HG03066 (cell line): Measurements from ENCODE around the gene ITFG1.

ENCODE experiments used
- ATAC-seq: cut with Tn5 transposase; IDR thresholded peaks from one replicate; pipeline ENCODE4 v1.9.1; 2021; ENCODE audit warnings: low read depth; ENCODE audit not compliant: unreplicated experiment

Gene ITFG1

DNA sequence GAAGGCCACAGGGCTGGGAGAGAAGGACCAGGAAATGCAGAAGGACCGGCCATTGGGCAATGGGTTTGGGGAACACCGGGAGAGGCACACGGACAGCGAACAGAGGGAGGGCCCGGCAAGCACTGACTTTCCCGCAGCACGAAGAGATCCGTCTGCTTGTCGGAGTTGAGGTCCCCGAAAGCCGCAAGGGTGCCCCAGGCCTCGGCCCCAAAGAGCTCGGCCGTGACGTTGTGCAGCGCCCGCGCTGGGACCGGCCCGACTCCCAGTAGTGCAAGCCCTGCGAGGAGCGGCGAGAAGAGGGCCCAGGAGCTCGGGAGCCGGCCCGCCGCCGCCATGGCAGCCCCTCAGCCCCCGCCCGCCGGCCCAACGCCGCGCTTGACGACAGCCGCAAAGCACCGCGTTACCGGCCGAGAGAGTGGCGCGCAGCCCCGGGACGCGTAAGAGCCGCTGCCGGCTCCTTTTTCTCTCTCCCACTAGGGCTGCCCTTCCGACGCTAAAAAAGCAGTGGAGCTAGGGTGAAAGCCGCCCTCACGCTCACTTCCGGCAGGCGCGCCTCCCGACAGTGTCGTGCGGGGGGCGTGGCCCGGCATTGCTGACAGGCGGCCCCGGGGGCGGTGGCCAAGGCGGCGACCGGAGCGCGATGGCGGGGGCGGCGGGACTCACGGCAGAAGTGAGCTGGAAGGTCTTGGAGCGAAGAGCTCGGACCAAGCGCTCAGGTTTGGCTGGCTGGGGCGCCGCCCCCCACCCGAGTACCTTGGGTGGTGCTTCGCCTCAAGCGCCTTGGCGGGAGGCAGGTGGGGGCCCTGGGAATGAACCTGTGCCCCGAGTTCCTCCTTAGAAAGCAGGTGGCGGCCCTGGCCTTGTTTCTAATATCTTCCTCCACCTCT is at the start of gene ITFG1, which contains the start of gene PHKB:
Gene ITFG1, minus strand, starts transcription at position 353 of the 887 bp plus-strand sequence. Its CDS starts 18 bp downstream, at position 335.
Gene PHKB, plus strand, starts transcription at position 621 of the 887 bp plus-strand sequence. Its CDS starts 20 bp downstream, at position 641.
- peak; percentile 69 for ATAC-seq

GRCh38 chr16:47507701-47508100 is 46.8 kb upstream of the ITFG1 start:
- no peak for ATAC-seq

GRCh38 chr16:47506800-47507199 is 45.9 kb upstream of the ITFG1 start:
- no peak for ATAC-seq

DNA sequence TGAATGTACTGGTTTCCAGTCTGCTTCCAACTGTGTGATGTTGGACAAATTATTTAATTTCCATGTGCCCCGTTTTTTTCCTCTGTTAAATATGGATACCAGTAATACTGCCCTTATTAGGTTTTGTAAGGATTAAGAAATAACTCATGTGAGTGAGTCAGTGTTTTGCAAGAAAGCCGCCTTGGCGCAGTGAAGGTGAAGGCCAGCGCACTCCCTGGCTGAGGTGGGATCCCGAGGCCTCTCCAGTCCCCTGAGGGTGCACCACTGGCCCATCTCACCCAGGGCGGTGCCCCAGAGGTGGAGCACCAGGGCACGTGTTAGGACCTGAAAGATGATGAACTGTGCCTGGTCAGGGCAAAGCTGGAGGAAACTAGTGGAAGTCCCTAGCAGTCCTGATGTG is 43.7 kb upstream of the ITFG1 start:
- no peak for ATAC-seq

DNA sequence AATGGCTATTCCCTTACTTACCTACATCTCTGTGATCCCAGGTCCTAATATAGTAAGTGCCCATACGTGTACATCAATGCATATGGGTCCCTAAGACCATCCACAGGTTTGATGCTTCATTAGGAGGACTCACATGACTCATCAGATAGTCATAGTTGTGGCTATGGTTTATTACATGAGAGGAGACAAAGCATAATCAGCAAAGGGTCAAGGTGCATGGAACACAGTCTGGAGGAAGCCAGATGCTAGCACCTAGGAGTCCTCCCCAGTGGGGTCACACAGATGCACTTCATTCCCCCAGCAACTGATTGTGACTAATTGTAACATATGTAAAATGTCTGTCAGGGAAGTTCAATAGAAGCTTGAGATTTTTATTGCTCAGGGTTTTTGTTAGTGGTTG is 43.1 kb upstream of the ITFG1 start:
- no peak for ATAC-seq

DNA sequence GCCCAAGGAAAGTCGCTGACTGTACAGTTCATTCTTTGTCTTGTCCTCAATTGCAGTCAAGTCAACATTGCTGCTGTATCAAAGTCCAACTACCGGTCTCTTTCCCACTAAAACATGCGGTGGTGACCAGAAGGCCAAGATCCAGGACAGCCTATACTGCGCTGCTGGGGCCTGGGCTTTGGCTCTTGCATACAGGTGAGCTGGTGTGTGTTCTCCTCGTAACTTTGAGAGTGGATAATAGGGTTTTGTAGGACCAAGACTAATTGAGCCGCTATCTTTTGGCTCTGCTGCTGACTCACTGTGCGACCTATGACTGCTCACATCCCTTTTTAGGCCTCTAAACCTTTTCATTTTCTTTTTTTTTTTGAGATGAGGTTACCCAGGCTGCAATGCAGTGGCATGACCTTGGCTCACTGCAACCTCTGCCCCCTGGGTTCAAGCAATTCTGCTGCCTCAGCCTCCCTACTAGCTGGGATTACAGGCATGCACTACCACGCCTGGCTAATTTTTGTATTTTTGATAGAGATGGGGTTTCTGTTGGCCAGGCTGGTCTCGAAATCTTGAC is 38.9 kb upstream of the ITFG1 start:
- no peak for ATAC-seq

DNA sequence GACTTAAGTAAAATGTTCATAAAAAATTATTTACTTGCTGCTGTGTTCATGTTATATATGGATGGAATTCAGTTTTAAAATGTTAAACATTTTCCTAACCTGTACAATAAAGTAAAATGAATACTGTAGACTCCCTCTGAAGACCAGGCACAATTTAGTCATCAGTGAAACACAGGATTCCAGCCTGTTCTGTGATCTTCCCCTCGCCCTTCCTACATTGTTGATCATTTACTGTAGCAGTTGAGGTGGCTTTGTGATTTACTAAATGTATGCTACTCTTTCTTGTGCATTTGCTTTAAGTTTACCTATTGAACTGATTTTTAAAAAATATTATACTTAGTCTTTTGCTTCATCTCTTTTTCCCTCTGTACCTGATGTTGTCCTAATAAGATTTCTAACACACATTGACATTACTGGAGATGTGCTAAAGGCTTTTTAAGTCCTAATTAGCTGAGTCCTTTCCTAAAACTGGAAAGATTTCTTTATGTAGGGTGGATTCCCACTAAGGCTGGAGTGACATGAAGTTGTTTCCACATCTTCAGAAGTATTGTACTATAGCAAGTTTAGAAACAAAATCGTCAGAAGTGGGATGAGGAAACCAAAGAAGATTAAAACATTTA is 38.3 kb upstream of the ITFG1 start:
- no peak for ATAC-seq

DNA sequence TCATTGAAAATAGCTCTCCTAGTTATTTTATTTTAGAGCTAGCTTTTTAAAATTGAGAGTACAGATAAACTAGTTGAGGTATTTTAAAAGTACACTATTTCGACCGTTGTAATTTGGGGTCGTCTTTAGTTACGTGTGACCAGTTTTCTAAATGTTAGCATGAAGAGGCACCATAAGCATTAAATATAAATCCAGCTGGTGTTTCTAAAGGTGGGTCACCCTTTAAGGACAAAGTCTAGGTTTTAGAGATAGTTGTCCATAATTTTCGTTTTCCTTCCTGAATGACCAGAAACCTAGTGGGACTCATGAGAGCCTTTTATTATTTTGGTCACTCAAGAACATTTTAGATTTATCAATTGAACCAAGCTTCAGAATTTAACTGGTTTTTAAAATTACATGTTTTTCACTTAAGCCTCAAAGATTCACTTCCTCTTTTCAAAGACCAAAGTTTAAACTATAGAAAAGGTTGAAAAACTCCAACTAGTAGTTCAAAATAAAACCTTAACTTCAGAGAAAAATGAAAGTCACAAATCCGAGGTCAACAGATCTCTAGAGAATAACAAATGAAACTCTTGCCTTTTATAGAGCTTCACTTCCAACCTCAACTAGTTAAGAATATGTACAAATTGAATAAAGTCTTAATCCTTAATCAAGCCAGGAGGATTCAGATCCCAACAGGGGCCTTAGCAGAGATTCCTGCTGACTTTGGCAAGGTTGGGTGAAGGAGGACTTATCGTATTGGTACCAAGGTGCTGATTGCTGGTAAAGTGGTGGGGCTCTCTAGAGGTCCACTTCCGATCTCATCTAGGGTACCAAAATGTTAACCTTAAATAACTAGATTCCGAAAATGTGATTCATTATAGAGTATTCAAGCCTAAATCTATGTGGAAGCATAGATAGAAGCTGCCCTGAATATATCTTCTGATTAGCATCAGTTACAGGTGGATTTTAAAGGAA is 32.8 kb upstream of the ITFG1 start:
- ATAC-seq, result peak; percentile 58

DNA sequence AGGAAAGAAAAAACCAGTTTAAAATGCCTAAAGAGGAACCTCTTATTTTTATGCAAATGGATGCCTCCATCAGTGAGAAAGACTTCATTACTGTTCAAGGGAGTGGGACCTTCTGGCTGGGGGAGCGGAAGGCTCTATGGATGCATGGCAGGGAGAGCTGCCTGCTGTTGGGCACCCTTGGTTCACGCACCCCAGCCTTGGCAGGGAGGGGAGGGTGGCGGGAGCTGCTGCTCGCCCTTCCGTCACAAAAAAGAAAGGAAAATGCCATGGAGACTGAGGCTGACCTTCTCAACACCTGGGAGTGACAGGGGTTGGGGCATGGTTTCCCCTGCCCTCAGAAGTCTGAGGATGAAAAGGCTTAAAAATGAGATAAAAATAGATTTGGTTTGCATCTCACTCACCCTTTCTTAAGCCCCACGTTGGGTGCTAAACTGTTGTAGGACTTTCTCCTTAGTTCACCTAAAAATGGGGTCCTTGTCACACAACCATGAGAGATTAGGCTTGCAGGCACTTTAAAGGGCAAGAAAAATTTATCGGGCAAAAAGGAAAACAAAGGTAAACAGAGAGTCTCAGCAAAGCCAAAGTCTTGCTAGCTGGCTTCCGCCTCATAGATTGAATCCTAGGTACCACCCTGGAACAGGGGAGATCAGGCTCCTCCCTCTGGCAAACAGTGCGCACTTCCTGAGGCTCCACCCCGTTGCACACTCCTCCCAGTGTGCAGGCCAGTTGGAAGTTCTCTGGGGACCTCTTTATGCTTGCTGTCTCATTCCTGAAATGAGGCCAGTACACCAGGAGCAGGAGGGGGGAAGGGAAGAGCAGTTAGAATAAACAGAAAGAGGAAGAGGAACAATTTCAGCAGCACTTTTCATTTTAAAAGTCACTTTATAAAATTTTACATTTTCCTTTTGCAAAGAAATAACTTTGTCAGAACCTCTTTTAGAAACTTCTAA is 31.8 kb upstream of the ITFG1 start:
- peak; percentile 73 for ATAC-seq

GRCh38 chr16:47492036-47492427 is 31.2 kb upstream of the ITFG1 start:
- ATAC-seq, result no peak

DNA sequence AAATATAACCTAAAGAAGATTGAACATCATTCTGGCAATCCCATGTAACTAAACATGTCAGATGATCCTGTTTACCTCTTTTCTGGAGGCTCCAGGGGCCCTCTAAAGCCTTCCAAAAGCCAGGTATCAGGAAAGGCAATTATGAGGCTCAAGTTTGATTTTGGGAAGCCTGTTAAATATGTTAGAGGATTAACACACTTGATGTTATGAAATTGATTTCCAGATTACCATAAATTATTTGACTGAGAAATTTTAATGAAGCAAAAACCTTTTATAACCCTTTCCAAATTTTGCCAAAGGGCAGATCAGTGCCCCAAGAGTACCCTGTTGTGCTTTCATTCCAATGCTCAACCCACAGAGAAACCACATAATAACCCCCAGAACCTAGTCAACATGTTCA is 29.6 kb upstream of the ITFG1 start:
- no peak for ATAC-seq

DNA sequence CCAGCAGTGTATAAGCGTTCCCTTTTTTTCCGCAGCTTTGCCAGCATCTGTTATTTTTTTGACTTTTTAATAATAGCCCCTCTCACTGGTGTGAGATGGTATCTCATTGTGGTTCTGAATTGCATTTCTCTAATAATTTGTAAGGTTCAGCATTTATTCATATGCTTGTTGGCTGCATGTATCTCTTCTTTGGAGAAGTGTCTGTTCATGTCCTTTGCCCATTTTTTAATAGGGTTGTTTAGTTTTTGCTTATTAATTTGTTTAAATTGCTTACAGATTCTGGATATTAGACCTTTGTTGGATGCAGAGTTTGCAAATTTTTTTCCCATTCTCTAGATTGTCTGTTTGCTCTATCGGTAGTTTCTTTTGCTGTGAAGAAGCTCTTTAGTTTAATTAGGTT is 27.2 kb upstream of the ITFG1 start:
- ATAC-seq, result no peak

GRCh38 chr16:47486856-47487255 is 26.0 kb upstream of the ITFG1 start:
- ATAC-seq, result peak; percentile 58

DNA sequence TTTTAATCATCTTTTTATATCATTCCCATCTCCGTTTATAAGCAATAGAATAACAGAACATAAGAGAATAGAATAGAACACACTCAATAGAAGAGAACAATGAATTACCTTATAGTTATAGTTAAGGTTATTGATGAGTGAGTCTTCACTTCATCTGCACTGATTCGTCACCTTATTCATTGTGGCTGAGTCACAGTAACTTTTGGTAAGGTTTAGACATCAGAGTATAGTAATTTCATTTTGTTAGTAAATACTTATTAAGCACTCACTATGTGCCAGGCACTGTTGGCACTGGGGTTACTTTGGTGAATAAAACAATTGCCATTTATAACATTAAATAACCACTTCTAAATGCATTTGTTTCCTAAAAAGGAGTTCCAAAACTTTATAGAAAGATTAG is 22.8 kb upstream of the ITFG1 start:
- ATAC-seq, result no peak

GRCh38 chr16:47481698-47482374 is 21.0 kb upstream of the ITFG1 start:
- no peak for ATAC-seq

- ATAC-seq, result no peak
Observed at GRCh38 chr16:47480410-47480809, 19.5 kb upstream of the ITFG1 start.

DNA sequence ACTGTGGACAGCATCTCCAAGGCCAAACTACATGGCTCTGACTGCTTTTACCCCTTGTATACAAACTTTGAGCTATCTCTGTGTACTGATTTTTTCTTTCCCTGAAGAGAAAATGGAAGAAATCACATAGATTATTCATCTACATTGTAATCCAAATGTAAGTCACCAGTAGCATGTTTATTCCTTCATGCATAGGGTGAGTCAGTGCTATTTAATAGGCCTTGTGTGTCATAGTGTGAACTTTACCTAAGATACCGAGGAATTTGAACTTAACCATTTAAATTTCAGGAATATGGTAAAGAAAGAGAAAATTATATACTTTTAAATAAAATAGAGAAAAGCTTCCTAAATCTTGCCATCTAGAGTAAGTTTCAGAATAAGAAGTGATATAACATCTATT is 16.8 kb upstream of the ITFG1 start:
- ATAC-seq, result no peak

DNA sequence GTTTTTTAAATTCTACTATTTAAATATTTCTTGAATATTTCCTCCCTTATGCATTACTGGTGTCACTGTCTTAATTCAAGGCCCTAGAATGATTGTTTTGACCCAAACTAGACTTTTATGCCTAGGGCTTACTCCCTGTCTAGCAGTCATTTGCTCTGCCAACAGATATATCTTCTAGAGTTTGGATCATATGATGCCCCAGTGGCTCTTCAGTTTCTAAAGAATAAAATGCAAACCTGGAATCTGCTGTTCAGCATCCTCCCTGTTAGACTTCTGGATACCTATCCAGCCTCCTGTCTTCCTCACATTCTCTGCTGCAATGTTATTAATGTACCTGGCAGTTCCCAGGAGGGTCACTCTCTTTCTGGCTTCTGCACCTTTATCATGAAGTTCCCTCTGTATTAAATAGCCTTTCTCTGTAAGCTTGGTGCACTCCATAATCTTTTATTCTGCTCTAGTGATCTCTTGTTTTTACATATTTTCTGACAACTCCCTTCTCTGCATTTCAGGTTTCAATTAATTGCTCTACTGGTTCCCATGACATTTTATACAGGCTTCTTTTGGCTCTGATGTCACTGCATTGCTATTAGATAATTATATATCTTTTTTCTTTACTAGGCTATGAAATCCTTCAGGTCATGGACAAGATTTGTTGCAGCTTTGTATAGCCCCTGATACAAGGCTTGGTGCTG is 15.9 kb upstream of the ITFG1 start:
- no peak for ATAC-seq
